BJ (cell line): ENCODE results near the gene FHIP2A. TPM values are rescaled to one million over a fixed set of nuclear protein-coding genes. Genes with fewer than 3 reads are reported as not detected.

ENCODE experiments used
- CTCF ChIA-PET: fragments of 350-600 bp; formaldehyde crosslinking; extraction: SDS; loops from one replicate; lab custom pipeline; 2021; ENCODE audit warnings: antibody characterized with exemption, inconsistent platforms; lab: Yijun Ruan, JAX
- POLR2A ChIA-PET: fragments of 300-600 bp; sonication (Branson Sonifier 250); formaldehyde crosslinking; extraction: SDS; loops from one replicate; lab custom pipeline; 2021; ENCODE audit warnings: antibody characterized with exemption; lab: Charles Lee
- DNase-seq: peaks from one replicate; pipeline ENCODE4 v3.0.0-alpha.2; 2011; ENCODE audit warnings: low read depth
- H3K27me3 ChIP-seq: 2 replicates; pipeline ENCODE4 v1.6.0; 2011; ENCODE audit warnings: low read length; ENCODE audit not compliant: control insufficient read depth, insufficient read depth
- H3K36me3 ChIP-seq: 2 replicates; pipeline ENCODE4 v1.5.1; 2011; ENCODE audit warnings: low read length; ENCODE audit not compliant: control insufficient read depth, insufficient read depth
- H3K4me3 ChIP-seq: 2 replicates; pipeline ENCODE4 v1.5.1; 2011; ENCODE audit warnings: low read depth, mild to moderate bottlenecking, control low read depth, low read length
- polyA plus RNA-seq: library from polyadenylated mRNA; depleted of rRNA; stranded (reverse); fragments of >200 nt; gene quantifications from 2 replicates; pipeline ENCODE4 v1.2.3, GENCODE V29; 2011
- TF ChIP-seq, protein P1 (sequence below): IDR thresholded peaks from 2 replicates; pipeline ENCODE4 v1.5.1; 2011; ENCODE audit warnings: low read depth, mild to moderate bottlenecking, control low read depth, inconsistent platforms, low read length, moderate library complexity; ENCODE audit not compliant: insufficient read depth

FHIP2A gene
- polyA plus RNA-seq, 1 experiment = 13.4 TPM

DNA sequence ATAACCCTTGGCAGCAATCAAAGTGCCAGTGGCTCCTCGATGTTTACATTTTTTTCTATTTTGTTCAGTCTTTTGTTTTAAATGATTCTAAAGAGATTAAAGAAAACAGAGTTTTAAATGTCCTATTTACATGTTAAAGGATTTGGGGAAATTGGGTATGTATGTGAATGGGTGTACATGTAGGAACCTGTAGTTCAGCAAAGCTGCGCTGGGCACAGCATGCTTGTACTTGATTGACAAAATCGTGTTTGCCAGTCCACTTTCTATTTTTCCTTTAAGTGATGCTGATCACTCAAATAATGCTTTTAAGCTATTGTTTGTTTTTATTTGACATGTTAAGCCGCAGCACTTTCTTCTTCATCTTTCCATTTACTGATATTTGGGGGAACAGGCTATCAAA is 40.9 kb downstream of the FHIP2A start:
- POLR2A ChIA-PET = no interaction called here
- H3K36me3 ChIP-seq = peaks cover 5% of the 10 kb centered on the region
- no peak for DNase-seq
- CTCF ChIA-PET = interaction anchor here (1.2 kb wide), 2 partner anchors 16 to 41 kb away, joined by 3 read pairs; partner anchors contain the start of gene FHIP2A
- TF ChIP-seq, protein P1, sequence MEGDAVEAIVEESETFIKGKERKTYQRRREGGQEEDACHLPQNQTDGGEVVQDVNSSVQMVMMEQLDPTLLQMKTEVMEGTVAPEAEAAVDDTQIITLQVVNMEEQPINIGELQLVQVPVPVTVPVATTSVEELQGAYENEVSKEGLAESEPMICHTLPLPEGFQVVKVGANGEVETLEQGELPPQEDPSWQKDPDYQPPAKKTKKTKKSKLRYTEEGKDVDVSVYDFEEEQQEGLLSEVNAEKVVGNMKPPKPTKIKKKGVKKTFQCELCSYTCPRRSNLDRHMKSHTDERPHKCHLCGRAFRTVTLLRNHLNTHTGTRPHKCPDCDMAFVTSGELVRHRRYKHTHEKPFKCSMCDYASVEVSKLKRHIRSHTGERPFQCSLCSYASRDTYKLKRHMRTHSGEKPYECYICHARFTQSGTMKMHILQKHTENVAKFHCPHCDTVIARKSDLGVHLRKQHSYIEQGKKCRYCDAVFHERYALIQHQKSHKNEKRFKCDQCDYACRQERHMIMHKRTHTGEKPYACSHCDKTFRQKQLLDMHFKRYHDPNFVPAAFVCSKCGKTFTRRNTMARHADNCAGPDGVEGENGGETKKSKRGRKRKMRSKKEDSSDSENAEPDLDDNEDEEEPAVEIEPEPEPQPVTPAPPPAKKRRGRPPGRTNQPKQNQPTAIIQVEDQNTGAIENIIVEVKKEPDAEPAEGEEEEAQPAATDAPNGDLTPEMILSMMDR = no peak
- no peak overlapping the region for H3K4me3 ChIP-seq
- no peaks in the 10 kb centered on the region for H3K27me3 ChIP-seq

DNA sequence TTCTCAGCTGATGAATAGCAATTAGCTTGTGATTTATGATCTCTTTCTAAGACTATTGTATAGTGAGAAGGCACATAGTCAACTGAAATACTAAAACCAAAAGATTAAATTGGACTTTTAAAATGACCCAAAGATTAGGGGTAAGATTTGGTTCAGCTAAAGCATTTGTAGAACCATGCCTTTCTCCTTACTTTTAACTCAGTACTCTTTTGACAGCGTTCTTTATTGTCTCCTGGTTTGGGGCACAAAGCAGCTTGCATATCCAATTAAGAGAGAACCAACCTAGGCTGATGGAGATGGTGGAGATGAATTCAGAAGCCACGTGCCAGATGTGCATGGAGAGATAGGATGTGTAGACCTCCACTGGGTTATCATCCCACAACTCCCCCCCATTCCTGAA is 45.8 kb downstream of the FHIP2A start:
- TF ChIP-seq, protein P1 = no peak
- no peaks in the 10 kb centered on the region; the same call in 1 of the 2 replicates for H3K36me3 ChIP-seq
- no peaks in the 10 kb centered on the region for H3K27me3 ChIP-seq
- DNase-seq = no peak
- H3K4me3 ChIP-seq = no peak overlapping the region
- ChIA-PET CTCF (interaction anchor here (1.3 to 6.7 kb wide), 2 partner anchors 11 to 46 kb away, joined by 3 to 54 read pairs; partner anchors contain the start of gene FHIP2A), POLR2A (no interaction called here)

DNA sequence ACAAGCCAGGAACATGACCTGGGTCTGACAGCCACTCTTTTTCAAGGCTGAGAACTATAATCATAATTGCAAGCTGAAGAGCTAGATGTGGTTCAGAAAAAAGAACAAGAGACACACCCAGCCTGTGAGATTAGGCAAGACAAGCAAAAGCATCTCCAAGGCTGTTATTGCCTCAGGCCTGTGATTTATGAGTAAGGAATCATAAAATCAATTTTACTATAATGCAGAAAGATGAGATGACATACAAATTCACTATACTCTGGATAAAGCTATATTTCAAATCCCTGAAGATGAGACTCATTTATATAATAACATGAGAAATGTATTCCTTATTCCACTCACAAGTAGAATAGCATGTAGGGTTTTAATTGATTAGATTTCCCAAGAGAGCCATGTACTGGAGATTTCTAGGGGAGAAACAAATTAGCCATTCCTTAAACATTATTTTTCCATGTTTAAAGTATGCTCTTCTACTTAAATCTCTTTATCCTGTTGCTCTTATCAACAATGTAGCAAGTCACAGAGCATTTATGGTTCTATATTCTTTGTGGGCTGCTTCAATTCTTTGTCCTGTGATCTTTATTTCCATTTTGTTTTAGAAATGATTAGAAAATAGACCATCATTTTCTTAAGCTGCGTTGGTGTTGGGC is 47.4 kb downstream of the FHIP2A start:
- Histone ChIP-seq H3K36me3 (no peaks in the 10 kb centered on the region), H3K27me3 (no peaks in the 10 kb centered on the region), H3K4me3 (no peak overlapping the region)
- peak; percentile 19 for DNase-seq
- ChIA-PET CTCF (interaction anchor here (1.8 to 6.7 kb wide), 3 partner anchors 9 to 397 kb away, joined by 5 to 54 read pairs (median 10); partner anchors contain the start of gene FHIP2A), POLR2A (interaction anchor here (0.6 kb wide), 1 partner anchor 43 kb away, joined by 3 read pairs; no protein-coding TSS in a partner anchor)
- TF ChIP-seq, protein P1 = no peak

DNA sequence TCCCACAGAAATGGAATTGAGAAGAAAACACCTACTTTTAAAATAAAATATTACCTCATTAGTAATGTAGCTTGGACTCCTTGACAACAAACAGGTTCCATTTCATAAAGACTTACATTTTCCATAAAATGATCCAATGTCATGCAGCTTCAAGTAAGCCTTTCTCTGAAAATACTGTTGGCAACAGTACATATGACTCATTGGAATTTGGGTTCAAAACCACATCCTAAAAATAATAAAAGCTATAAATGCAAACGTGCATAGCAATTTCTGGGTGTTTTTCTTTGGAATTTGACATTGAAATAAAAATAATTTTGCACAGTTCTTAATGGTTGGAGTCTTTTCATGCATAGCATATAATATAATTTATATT is 47.9 kb downstream of the FHIP2A start:
- ChIA-PET POLR2A (interaction anchor here (0.6 kb wide), 1 partner anchor 141 kb away, joined by 3 read pairs; no protein-coding TSS in a partner anchor), CTCF (interaction anchor here (1.8 to 6.7 kb wide), 3 partner anchors 9 to 398 kb away, joined by 5 to 54 read pairs (median 10); partner anchors contain the start of gene FHIP2A)
- H3K27me3 ChIP-seq = no peaks in the 10 kb centered on the region
- peak; percentile 42 for DNase-seq
- TF ChIP-seq, protein P1 = no peak
- H3K4me3 ChIP-seq = no peak overlapping the region
- H3K36me3 ChIP-seq = no peaks in the 10 kb centered on the region

DNA sequence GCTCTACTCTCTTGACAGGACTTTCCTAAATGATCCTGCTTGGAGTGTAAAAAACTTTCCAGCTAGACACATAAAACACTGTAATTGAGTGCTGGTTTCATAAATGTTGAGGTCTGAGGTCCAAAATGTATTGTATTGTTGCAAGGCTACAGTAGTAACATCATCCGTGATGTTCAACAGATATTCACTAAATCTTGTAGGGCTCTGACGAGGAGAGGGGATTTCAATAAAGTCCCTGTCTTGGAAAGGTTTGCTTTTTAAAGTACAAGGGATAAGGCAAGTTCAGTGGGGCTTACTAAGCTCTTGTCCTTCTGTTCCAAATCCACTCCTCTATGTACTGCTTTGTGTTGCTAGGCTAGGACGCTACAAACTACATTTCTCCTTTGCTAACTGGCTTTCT is 48.9 kb downstream of the FHIP2A start:
- H3K36me3 ChIP-seq = no peaks in the 10 kb centered on the region
- H3K4me3 ChIP-seq = no peak overlapping the region
- ChIA-PET CTCF (interaction anchor here (0.5 to 6.7 kb wide), 4 partner anchors 8 to 567 kb away, joined by 3 to 54 read pairs (median 8); partner anchors contain the start of gene FHIP2A), POLR2A (no interaction called here)
- H3K27me3 ChIP-seq = no peaks in the 10 kb centered on the region
- TF ChIP-seq, protein P1 = no peak
- no peak for DNase-seq
